Activated CD4-positive, alpha-beta T cell treated with anti-CD3 and anti-CD28 coated beads, Interleukin-2, amount 50 U/mL, for 4 hours (primary cell): ENCODE measurements around the gene VGF.

Source experiments
- DNase-seq, 2 experiments: peaks; one replicate each; pipeline ENCODE4 v3.0.0-alpha.2; 2020

The VGF gene

DNA sequence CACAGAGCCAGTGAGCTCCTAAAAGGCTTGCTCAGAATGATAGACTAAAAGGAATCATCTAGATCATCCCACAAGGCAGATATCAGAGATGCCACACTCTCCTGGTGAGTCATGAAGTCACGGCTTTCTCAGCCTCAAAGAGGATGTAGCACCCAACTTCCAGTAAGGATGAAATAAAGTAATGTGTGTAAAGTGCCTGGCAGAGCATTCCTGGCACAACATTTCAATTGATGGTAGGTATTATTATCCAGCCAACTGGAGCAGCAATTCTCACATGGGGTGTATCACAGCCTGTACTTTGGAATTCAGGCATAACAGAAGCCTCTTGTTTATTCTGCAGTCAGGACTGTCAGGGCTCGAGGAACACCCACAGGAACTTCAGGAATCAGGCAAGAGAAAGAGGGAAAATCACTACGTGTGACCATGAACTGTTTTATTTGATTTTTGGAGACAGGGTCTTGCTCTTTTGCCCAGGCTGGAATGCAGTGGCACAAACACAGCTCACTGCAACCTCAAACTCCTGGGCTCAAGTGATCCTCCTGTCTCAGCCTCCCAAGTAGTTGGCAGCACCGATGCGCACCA, 20.0 kb upstream of the VGF start:
- DNase-seq, result no peak

DNA sequence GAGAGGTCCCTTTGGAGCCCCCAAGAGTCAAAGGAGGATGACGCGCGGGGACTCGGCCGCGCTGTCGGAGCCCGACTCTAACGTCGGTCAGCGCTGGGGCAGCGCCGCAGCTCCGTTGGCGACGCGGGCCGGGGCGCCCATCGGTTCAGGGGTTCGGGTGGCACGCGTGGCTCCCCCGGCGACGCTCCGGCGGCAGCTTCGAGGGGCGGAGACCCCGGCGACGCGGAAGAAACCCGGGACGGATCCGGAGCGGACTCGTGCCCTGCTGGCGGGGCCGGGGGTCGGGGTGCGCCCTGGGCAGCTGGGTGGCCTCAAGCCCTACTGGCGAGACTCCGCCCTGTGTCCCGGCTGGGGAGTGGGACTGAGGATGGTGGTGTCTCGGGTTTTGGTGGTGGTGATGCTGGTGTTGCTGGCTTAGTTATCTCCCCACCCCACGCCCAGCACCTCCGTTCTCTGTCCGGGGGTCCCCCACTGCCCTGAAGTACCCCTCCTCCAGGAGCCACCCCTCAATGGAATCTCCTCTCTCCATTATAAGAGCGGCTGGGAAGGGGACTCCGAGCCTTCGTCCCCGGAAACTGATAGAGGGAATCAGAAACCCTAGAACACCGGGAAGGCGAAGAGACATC, 14.9 kb upstream of the VGF start, which contains the start of gene NAT16:
TSS of gene NAT16 (minus strand) at position 164 of the 626 bp plus-strand sequence. CDS start 5,486 bp downstream, outside the sequence.
- no peak for DNase-seq

- DNase-seq, result no peak
Observed at GRCh38 chr7:101179713-101180112, 14.3 kb upstream of the VGF start.

GRCh38 chr7:101179117-101179516, 13.7 kb upstream of the VGF start:
- no peak for DNase-seq

- DNase-seq, result no peak
Observed at GRCh38 chr7:101177644-101178043, 12.3 kb upstream of the VGF start.

DNA sequence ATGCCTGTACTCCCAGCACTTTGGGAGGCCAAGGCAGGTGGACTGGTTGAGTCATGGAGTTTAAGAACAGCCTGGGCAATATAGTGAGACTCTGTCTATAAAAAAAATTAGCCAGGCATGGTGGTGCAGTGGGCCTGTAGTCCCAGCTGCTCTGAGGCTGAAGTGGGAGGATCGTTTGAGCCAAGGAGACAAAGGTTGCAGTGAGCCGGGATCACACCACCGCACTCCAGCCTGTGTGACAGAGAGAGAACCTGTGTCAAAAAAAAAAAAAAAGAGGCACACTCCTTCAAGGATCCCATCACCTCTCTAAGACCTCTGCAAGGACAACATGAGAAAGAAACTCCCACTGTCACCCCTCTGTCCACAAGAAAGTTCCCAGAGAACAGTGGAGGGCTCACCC, 10.3 kb upstream of the VGF start:
- DNase-seq, result no peak

DNA sequence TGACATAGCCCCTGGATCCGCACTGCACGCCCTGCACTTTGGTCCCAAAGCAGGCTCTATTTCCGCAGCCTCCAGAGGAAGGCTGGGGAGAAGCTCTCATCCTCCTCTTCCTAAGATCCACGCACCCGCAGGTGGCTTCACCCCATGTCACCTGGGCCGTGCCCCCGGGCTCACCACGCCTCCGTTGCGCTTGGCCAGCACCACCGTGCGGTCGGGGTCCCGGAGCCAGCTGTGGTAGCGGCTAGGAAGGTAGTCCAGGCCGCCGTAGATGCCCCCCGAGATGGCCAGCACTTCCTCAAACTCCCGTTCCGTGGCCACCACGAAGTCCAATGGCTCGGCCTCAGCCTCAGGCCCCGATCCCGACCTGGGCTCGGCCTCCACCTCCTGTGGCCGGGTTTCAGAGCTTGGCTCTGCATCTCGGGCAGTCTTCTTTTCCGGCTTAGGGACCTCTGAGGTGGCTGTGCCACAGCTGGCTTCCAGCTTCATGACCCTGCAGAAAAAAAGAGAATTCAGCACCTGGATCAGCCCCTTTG, 9.0 kb upstream of the VGF start:
- DNase-seq, result no peak

- DNase-seq, result peak; percentile 38 to 52
Observed at GRCh38 chr7:101173752-101174244, 8.4 kb upstream of the VGF start.

- no peak for DNase-seq
Observed at GRCh38 chr7:101172854-101173751, 7.7 kb upstream of the VGF start.

- DNase-seq, result no peak
Observed at GRCh38 chr7:101172005-101172853, 6.9 kb upstream of the VGF start.

DNA sequence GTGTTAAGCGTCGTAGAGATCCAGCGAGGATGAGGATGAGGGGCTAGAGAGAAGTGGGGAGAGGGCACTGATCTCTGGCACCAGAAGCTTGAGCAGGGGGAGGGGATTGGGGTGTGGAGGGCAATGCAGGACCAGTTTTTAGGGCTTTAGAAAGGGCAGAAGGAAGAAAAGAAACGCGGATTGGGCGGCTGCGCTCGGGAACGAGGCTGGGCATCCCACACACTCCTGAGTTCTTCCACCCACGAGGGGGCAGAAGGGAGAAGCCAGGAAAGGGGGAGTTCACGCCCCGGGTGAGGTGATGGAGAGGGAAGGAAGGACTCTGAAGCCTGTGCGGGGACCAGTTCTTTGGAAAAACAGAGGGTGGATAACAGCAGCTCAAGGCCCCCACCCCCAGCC, 6.1 kb upstream of the VGF start:
- DNase-seq, result no peak

GRCh38 chr7:101170617-101171441, 5.5 kb upstream of the VGF start:
- no peak for DNase-seq

DNA sequence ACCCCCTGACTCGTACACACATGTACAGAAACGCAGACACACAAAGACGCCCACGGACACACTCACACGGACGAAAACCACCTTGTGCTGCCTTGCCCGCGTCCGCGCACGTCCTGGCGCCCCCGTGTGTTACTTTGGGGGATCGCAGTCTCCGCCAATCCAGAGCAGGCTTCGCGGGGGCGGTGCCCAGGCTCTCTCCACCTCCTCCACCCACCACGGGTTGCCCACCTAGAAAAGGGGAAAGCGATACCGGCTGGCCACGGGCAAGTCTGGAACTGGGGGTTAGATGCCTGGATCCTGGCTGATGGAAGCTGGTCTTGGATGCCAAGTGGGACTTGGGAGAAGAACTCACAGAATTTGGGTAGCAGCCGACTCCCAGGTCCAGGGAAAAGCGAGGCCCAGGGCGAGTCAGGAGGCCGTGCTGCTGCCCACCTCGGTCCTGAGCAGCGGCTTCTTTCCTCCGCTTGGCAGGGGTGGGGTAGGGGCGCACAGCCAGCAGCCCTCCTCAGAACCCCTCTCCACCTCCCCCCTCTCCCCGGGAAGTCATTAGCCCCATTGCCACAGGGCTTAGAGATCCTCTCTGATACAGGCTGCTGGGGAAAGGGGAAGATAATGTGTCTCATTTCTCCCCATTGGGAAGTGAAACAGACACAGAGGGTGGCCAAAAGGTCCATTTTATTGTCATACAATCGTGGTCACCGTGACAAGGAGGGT, 4.6 kb upstream of the VGF start:
- peak; percentile 79 to 82 for DNase-seq

GRCh38 chr7:101169110-101169837, 3.9 kb upstream of the VGF start:
- no peak for DNase-seq

DNA sequence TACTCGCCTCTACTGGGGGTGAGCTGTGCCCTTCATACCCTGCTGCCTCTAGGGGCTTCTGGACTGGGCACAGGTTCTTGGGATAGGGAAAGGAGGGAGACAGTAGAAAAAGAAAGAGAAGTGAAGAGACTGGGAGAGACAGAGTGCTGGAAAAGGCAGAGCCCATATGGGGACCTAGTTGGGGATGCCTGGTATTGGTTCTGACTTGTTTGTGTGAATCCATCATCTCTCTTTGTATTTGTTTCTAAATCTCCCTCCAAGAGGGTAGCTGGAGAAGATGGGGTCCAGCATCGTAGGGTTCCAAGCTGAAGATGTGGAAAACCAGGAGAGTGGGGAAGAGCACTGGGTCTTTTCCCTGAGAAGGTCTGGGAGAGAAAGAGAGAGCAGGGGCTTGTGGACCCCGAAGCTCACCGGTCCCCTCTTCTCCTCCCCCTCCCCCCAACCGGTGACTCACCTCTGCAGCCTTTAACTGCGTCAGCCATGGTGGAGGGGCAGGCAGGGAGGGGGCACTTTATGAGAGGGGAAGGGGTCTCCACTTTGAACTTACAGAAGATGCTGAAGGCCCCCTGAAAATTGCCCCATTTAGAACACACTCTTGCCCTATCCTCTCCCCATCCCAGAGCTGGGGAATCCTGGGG, 3.2 kb upstream of the VGF start:
- DNase-seq, result no peak

DNA sequence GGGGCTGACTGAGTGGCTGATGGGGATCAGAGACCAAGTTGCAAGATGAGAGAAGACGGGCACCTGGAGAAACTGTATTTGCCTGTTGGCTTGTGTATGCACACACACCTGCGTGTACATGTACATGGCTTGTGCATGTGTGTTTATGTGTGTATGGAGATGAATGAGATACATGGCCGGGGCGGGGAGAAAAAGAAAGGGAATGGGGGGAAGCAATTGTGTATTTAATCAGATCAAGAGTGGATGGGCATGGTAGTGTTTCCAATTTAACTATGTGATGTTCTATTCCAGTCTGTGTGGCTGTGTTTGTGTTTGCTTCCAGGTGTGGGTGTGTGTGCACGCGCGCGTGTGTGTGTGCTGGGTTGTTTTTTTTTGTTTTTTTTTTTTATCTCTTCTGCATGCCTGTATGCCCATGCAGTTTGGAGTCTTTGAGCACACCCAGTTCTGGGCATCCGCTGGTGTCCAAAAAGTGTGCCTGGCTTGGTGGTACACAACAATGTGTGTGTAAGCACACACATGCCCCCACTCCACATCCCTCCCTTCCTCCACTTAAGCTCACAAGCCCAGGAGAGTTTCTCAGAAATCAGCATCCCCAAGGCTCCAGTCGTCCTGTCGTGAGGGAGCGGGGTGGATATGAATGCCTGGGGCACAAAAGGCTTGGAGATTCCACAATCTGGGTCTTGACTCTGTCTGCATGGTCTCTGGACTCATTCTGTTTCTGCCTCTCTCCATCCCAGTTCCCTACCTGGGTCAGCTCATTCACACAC, 2.5 kb upstream of the VGF start:
- DNase-seq, result no peak

GRCh38 chr7:101166909-101167644, 1.7 kb upstream of the VGF start:
- DNase-seq, result no peak

DNA sequence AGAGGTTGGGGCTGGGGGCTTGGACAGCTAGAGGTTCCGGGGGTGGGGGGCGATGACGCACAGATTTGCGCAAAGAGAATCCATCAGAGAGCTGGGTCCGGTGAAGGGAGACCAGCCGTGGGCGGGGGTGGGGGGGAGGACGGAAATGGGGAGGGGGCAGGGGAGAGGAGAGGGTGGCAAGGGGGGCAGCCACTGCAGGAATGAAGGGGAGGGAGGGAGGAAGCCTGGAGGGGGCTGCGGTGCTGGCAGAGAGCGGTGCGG, 1.2 kb upstream of the VGF start:
- DNase-seq, result no peak
